NB4 (cell line): ENCODE measurements around the gene IMP4.

Source experiments
- DNase-seq: peaks from one replicate; pipeline ENCODE4 v3.0.0; 2010; ENCODE audit warnings: low read depth
- H3K4me3 ChIP-seq: one replicate; pipeline ENCODE4 v1.5.1; 2011; ENCODE audit warnings: mild to moderate bottlenecking, low read depth, low read length, moderate library complexity
- CTCF ChIP-seq: IDR thresholded peaks from one replicate; pipeline ENCODE4 v1.5.1; 2012; ENCODE audit warnings: low read depth, low read length
- MYC ChIP-seq: IDR thresholded peaks from 2 replicates; pipeline ENCODE4 v1.6.1; 2011; ENCODE audit warnings: low read depth, low read length
- POLR2A ChIP-seq: IDR thresholded peaks from 2 replicates; pipeline ENCODE4 v1.6.1; 2011; ENCODE audit warnings: mild to moderate bottlenecking; ENCODE audit not compliant: insufficient read length; ENCODE audit errors: extremely low read depth
- TF ChIP-seq, protein P1 (sequence below): IDR thresholded peaks from 2 replicates; pipeline ENCODE4 v1.6.1; 2011; ENCODE audit warnings: low read depth, low read length

IMP4 gene

DNA sequence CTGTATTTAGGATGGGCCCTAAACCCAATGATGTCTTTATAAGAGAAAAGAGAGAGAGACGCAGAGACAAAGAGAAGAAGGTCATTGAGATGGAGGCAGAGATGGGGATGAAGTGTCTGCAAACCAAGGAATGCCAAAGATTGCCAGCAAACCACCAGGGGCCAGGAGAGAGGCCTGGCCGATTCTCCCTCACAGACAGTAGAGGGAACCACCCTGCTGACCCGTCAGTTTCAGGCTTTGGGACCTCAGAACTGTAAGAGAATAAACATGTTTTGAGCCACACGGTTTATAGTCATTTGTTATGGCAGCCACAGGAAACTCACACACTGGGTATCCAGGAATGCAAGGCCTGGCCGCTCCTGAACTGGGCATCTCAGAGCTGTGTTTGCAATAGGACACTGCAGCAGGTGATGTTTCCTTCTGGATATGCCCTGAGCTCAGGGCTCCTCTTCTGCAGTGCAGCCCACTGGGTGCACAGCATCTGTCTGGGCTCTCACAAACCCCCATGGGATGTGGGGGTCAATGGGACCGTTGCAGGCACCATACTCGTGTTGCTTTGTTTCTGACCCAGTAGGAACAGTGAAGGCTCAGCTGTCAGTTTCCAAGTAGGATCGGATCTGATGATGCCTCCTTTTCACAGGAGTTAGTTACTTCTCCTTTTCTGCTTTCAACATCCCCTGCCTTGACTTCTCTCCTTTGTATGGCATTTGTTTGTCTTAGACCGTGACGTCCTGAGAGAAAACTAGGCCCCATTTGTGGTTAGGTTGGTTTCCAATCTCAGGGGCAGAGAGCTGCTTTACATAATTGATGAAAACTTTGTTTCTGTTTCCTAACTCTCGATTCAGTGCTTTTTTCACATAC is 34.0 kb downstream of the IMP4 start:
- peak; percentile 11 for TF ChIP-seq CTCF
- TF ChIP-seq, protein P1, sequence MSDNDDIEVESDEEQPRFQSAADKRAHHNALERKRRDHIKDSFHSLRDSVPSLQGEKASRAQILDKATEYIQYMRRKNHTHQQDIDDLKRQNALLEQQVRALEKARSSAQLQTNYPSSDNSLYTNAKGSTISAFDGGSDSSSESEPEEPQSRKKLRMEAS: no peak
- H3K4me3 ChIP-seq: no peak overlapping the region
- DNase-seq: peak; percentile 60

- H3K4me3 ChIP-seq: no peak overlapping the region
- no peak for DNase-seq
- TF ChIP-seq, protein P1: no peak
- TF ChIP-seq POLR2A: no peak
Measured at GRCh38 chr2:130377491-130377890, 34.8 kb downstream of the IMP4 start.

GRCh38 chr2:130378206-130378897 is 35.7 kb downstream of the IMP4 start:
- DNase-seq: no peak
- no peak overlapping the region for H3K4me3 ChIP-seq
- no peak for TF ChIP-seq CTCF
- TF ChIP-seq MYC: no peak
- TF ChIP-seq POLR2A: no peak
- TF ChIP-seq, protein P1: no peak

- H3K4me3 ChIP-seq: no peak overlapping the region
- TF ChIP-seq, protein P1: no peak
- TF ChIP-seq POLR2A (no peak), CTCF (no peak), MYC (no peak)
- no peak for DNase-seq
Measured at GRCh38 chr2:130378898-130379214, 36.2 kb downstream of the IMP4 start.

DNA sequence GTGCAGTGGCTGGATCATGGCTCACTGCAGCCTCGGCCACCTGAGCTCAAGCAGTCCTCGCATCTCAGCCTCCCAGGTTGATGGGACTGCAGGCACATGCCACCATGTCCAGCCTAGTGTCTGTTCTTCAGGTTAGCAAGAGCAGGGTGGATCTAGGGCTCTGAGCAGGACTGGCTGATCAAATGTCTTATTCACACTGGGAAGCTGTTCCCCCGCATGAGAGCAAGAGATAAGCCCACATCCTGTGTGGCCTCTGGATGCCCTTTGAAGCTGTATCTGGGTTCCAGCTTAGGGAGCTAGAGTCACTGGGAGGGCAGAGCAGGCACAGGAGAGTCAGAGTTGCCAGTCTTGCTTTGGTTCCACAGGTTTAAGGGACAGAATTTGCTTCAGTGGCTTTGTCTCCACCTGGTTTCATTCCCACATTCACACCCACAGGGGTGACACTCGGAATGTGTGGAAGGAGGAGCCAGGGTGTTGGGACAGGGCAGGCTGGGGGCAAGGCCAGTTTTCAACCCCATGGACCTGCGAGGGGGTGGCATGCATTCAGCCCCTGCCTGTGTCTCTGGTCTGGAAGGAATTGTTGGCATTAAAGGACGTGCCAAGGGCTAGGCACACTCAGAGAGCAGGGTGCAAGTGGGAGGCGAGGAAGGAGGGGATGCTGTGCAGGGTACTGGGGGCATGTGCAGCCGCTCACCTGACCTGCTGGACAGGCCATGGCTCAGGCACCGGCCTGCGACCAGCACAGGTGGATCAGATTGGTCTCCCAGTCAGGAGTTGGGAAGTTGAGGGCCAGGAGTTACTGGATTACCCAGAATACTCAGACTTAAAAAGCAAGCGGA is 37.6 kb downstream of the IMP4 start:
- H3K4me3 ChIP-seq: no peak overlapping the region
- TF ChIP-seq MYC (no peak), POLR2A (no peak), CTCF (no peak)
- TF ChIP-seq, protein P1: no peak
- DNase-seq: peak; percentile 66

- no peak overlapping the region for H3K4me3 ChIP-seq
- TF ChIP-seq, protein P1: no peak
- no peak for TF ChIP-seq POLR2A
- TF ChIP-seq CTCF: no peak
- TF ChIP-seq MYC: no peak
- no peak for DNase-seq
Measured at GRCh38 chr2:130381145-130381544, 38.4 kb downstream of the IMP4 start.
